ENCODE results near the gene IFNAR2.
"Not testable (repeated sequence)": the region's sequence is repeated elsewhere in the genome, so short reads cannot be mapped to it uniquely, and the experiment has no call there.

The IFNAR2 gene

DNA sequence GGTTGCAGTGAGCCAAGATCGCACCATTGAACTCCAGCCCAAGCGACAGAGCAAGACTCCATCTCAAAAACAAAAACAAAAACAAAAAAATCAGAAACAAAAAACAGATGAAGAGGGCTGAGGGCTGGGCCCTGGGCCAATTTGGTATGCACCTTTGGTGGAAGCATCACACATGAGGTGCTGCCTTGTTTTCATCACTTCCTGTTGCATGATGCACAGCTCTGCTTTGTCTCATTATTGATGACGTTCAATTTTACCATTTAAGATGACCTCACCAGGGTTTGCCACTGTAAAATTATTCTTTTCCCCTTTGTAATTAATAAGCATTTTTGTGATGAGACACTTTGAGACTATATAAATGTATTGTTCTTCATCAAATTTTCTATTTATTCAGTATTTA lies 9.8 kb upstream of the IFNAR2 start:
- TF ChIP-seq, protein P1, sequence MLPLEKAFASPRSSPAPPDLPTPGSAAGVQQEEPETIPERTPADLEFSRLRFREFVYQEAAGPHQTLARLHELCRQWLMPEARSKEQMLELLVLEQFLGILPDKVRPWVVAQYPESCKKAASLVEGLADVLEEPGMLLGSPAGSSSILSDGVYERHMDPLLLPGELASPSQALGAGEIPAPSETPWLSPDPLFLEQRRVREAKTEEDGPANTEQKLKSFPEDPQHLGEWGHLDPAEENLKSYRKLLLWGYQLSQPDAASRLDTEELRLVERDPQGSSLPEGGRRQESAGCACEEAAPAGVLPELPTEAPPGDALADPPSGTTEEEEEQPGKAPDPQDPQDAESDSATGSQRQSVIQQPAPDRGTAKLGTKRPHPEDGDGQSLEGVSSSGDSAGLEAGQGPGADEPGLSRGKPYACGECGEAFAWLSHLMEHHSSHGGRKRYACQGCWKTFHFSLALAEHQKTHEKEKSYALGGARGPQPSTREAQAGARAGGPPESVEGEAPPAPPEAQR (tag by site-specific recombination; IDR thresholded peaks at IDR 0.05) = no peak
- H3K27ac ChIP-seq (ENCODE audit: extremely low read depth, low read depth, low read length) = no peak overlapping the region
- POLR2A ChIA-PET = no interaction called here

DNA sequence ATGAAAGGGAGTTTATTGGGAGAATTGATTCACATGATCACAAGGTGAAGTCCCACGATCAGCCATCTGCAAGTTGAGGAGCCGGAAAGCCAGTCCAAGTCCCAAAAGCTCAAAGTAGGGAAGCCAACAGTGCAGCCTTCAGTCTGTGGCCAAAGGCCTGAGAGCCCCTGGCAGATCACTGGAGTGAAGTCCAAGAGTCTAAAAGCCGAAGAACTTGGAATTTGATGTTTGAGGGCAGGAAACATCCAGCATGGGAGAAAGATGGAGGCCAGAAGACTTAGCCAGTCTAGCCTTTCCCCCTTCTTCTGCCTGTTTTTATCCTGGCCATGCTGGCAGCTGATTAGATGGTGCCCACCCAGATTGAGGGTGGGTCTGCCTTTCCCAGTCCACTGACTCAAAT lies 4.4 kb upstream of the IFNAR2 start:
- 0 out of 2 replicates have a peak, but pooled peaks have one; percentile 17 for TF ChIP-seq ZNF10 (tag by site-specific recombination; IDR thresholded peaks at IDR 0.05)
- H3K27ac ChIP-seq (ENCODE audit: extremely low read depth, low read depth, low read length); CTCF ChIA-PET; H3K4me1 ChIP-seq (ENCODE audit: control insufficient read depth, insufficient read depth, low read length); H3K4me3 ChIP-seq (ENCODE audit: low read depth, low read length); H3K9me3 ChIP-seq (ENCODE audit: control insufficient read depth, insufficient read depth, low read depth, low read length); H3K36me3 ChIP-seq (ENCODE audit: control insufficient read depth in 2 of 2, insufficient read depth in 1 of 2, low read length in 2 of 2): not testable (repeated sequence)
- POLR2A ChIA-PET = interaction anchor here (0.6 kb wide), 1 partner anchor 949 kb away, joined by 3 read pairs; no protein-coding TSS in a partner anchor

More for the DNA sequence above, 9.8 kb upstream of the IFNAR2 start:
- Histone ChIP-seq H3K9me3 (ENCODE audit: control insufficient read depth, insufficient read depth, low read depth, low read length) (no peaks in the 10 kb centered on the region), H3K36me3 (ENCODE audit: control insufficient read depth in 2 of 2, insufficient read depth in 1 of 2, low read length in 2 of 2) (no peaks in the 10 kb centered on the region), H3K4me3 (ENCODE audit: low read depth, low read length) (no peak overlapping the region), H3K4me1 (ENCODE audit: control insufficient read depth, insufficient read depth, low read length) (no peaks in the 10 kb centered on the region)
- CTCF ChIA-PET = interaction anchor here (0.8 to 2.2 kb wide), 3 partner anchors 23 to 448 kb away, joined by 3 to 5 read pairs (median 4); partner anchors contain the start of gene PAXBP1

DNA sequence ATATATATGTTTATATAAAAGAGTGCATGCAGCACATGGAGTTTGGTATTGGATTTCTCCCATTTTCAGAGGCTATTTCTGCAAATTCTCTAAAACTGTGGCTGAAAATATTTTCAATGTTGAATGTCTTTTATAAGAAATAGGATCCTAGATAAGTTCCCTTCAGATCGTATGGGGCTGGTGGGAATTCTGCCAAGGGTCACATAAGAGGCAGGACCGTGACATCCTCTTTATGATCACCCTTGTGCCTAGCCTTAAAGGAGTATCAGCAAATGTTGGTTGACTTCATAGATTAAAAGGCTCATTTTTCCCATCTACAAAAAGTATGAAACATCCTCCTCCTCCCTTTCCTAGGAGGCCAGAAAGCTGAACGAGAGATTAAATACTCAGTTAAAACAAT lies 1.3 kb upstream of the IFNAR2 start:
- Histone ChIP-seq H3K4me3 (ENCODE audit: low read depth, low read length) (no peak overlapping the region), H3K27ac (ENCODE audit: extremely low read depth, low read depth, low read length) (no peak overlapping the region), H3K9me3 (ENCODE audit: control insufficient read depth, insufficient read depth, low read depth, low read length) (no peaks in the 10 kb centered on the region), H3K4me1 (ENCODE audit: control insufficient read depth, insufficient read depth, low read length) (peaks cover 9% of the 10 kb centered on the region), H3K36me3 (ENCODE audit: control insufficient read depth in 2 of 2, insufficient read depth in 1 of 2, low read length in 2 of 2) (no peaks in the 10 kb centered on the region)
- TF ChIP-seq ZBTB48 (tag by site-specific recombination; IDR thresholded peaks at IDR 0.05) (peak; percentile 38; the same call in 1 of the 2 replicates), ZNF174 (tag by site-specific recombination; IDR thresholded peaks at IDR 0.05) (no peak)
- ChIA-PET CTCF (interaction anchor here (0.6 to 2.2 kb wide), 4 partner anchors 11 to 252 kb away, joined by 3 to 8 read pairs (median 4); partner anchors contain the start of gene TMEM50B), POLR2A (interaction anchor here (1.3 kb wide), 1 partner anchor 252 kb away, joined by 3 read pairs; the partner anchor contains the start of gene TMEM50B)

DNA sequence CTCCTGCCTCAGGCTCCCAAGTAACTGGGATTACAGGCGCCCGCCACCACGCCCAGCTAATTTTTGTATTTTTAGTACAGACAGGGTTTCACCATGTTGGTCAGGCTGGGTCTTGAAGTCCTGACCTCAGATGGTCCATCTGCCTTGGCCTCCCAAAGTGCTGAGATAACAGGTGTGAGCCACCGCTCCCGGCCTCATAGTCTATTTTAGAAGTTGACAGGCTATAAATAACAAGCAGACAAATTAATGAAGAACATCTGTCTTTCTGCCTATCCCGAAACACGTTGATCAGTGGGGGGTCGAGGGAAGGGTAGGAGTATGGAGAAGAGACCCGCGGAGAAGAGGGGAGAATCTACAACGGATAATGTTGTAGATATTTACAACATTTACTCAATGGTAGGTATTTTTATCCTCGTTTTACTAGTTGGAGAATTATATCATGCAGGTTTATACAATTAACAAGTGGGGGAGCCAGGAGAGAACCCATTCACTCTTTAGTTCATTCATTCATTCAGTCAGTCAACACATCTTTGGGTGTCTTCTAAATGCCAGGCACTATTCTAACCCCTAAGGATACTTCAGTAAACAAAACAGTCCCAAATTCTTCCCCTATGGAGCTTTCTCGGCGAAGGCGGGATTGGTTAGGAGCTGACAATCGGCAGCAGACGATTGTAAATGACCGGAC lies 497 bp upstream of the IFNAR2 start:
- ChIA-PET POLR2A (interaction anchor here (1.3 to 1.5 kb wide), 2 partner anchors 96 to 251 kb away, joined by 3 to 5 read pairs; partner anchors contain the start of genes IFNAR1 and TMEM50B), CTCF (interaction anchor here (0.6 to 2.2 kb wide), 3 partner anchors 27 to 251 kb away, joined by 3 to 8 read pairs (median 3); partner anchors contain the start of gene TMEM50B)
- H3K9me3 ChIP-seq (ENCODE audit: control insufficient read depth, insufficient read depth, low read depth, low read length) = no peaks in the 10 kb centered on the region
- no peaks in the 10 kb centered on the region for H3K36me3 ChIP-seq (ENCODE audit: control insufficient read depth in 2 of 2, insufficient read depth in 1 of 2, low read length in 2 of 2)
- peaks cover 9% of the 10 kb centered on the region for H3K4me1 ChIP-seq (ENCODE audit: control insufficient read depth, insufficient read depth, low read length)
- TF ChIP-seq ZNF335 (tag by site-specific recombination; conservative IDR thresholded peaks at IDR 0.05) (peak; percentile 75), ZNF311 (tag by site-specific recombination; IDR thresholded peaks at IDR 0.05; ENCODE audit: borderline replicate concordance) (no peak), KLF10 (tag by site-specific recombination; IDR thresholded peaks at IDR 0.05) (peak; percentile 75), SP2 (tag by site-specific recombination; IDR thresholded peaks at IDR 0.05) (0 out of 2 replicates have a peak, but pooled peaks have one; percentile 26), ZNF10 (tag by site-specific recombination; IDR thresholded peaks at IDR 0.05) (no peak), ZNF24 (tag by site-specific recombination; IDR thresholded peaks at IDR 0.05) (peak; percentile 94)
- TF ChIP-seq, protein P2, sequence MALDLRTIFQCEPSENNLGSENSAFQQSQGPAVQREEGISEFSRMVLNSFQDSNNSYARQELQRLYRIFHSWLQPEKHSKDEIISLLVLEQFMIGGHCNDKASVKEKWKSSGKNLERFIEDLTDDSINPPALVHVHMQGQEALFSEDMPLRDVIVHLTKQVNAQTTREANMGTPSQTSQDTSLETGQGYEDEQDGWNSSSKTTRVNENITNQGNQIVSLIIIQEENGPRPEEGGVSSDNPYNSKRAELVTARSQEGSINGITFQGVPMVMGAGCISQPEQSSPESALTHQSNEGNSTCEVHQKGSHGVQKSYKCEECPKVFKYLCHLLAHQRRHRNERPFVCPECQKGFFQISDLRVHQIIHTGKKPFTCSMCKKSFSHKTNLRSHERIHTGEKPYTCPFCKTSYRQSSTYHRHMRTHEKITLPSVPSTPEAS (tag by site-specific recombination; IDR thresholded peaks at IDR 0.05) = no peak
- peak overlapping the region; percentile 33 for H3K4me3 ChIP-seq (ENCODE audit: low read depth, low read length)
- H3K27ac ChIP-seq (ENCODE audit: extremely low read depth, low read depth, low read length) = no peak overlapping the region
